ENCODE measurements around the gene AQP7. TPM values are rescaled to one million over a fixed set of nuclear protein-coding genes. Genes with fewer than 3 reads are reported as not detected.
A peak's percentile ranks its signal among the peaks of the same experiment; 100 is the strongest.
"Not testable (repeated sequence)": the region's sequence is repeated elsewhere in the genome, so short reads cannot be mapped to it uniquely, and the experiment has no call there.

The AQP7 gene
- total RNA-seq, 4 donors from 2014 or later = 2.7 to 20.7 (median 9.6) TPM

- DNase-seq (ENCODE audit: low spot score in 2 of 2) = peak in 1 of 2 donors; percentile 53
- no peak overlapping the region for H3K4me3 ChIP-seq (ENCODE audit: low read depth, poor library complexity, severe bottlenecking)
- intact Hi-C loops (cut with DNase I; ENCODE audit: low total_unique reads) = loop anchor here (10.0 kb wide), 1 partner anchor 89 kb away; no protein-coding TSS in a partner anchor
- no peak for TF ChIP-seq CTCF (IDR thresholded peaks at IDR 0.05)
- TF ChIP-seq POLR2A (IDR thresholded peaks at IDR 0.05) = no peak
- WGBS, 2 donors = 52 to 62% methylated on average over 15 of the region's 15 CpGs
These were observed 27.0 kb downstream of the AQP7 start for GRCh38 chr9:33375238-33375840.

- intact Hi-C loops (cut with DNase I; ENCODE audit: low total_unique reads) = loop anchor here (10.0 kb wide), 1 partner anchor 90 kb away; no protein-coding TSS in a partner anchor
- TF ChIP-seq POLR2A (IDR thresholded peaks at IDR 0.05) = no peak
- TF ChIP-seq CTCF (IDR thresholded peaks at IDR 0.05) = peak in 1 of 3 donors; percentile 54
- DNase-seq (ENCODE audit: low spot score in 2 of 2) = peak; percentile 74 to 91
- 62% methylated on average over 6 of the region's 6 CpGs for WGBS, 2 donors
- no peak overlapping the region for H3K4me3 ChIP-seq (ENCODE audit: low read depth, poor library complexity, severe bottlenecking)
These were observed 27.6 kb downstream of the AQP7 start for GRCh38 chr9:33374634-33375237.

- intact Hi-C loops (cut with DNase I; ENCODE audit: low total_unique reads) = loop anchor here (10.0 kb wide), 1 partner anchor 91 kb away; no protein-coding TSS in a partner anchor
- TF ChIP-seq POLR2A (IDR thresholded peaks at IDR 0.05) = no peak
- no peak for TF ChIP-seq CTCF (IDR thresholded peaks at IDR 0.05)
- no peak overlapping the region for H3K4me3 ChIP-seq (ENCODE audit: low read depth, poor library complexity, severe bottlenecking)
- DNase-seq (ENCODE audit: low spot score in 2 of 2) = peak in 1 of 2 donors; percentile 65
- 82 to 84% methylated on average over 9 of the region's 9 CpGs for WGBS, 2 donors
These were observed 28.2 kb downstream of the AQP7 start for GRCh38 chr9:33374190-33374589.

- intact Hi-C loops (cut with DNase I; ENCODE audit: low total_unique reads) = loop anchor here (10.0 kb wide), 1 partner anchor 92 kb away; no protein-coding TSS in a partner anchor
- 30 to 46% methylated on average over 4 of the region's 4 CpGs for WGBS, 2 donors
- TF ChIP-seq CTCF (IDR thresholded peaks at IDR 0.05) (no peak), POLR2A (IDR thresholded peaks at IDR 0.05) (no peak)
- no peak overlapping the region for H3K4me3 ChIP-seq (ENCODE audit: low read depth, poor library complexity, severe bottlenecking)
- peak in 1 of 2 donors; percentile 50 for DNase-seq (ENCODE audit: low spot score in 2 of 2)
These were observed 29.5 kb downstream of the AQP7 start for GRCh38 chr9:33372900-33373299.

- TF ChIP-seq CTCF (IDR thresholded peaks at IDR 0.05) = no peak
- no peak for TF ChIP-seq POLR2A (IDR thresholded peaks at IDR 0.05)
- WGBS, 2 donors = 81 to 88% methylated on average over 2 of the region's 2 CpGs
- intact Hi-C loops (cut with DNase I; ENCODE audit: low total_unique reads) = no loop called here
These were observed 35.3 kb downstream of the AQP7 start for GRCh38 chr9:33366979-33367480.

GRCh38 chr9:33364814-33365213 is 37.6 kb downstream of the AQP7 start:
- intact Hi-C loops (cut with DNase I; ENCODE audit: low total_unique reads); DNase-seq (ENCODE audit: low spot score in 2 of 2); H3K4me3 ChIP-seq (ENCODE audit: low read depth, poor library complexity, severe bottlenecking): not testable (repeated sequence)
- 92 to 96% methylated on average over 4 of the region's 4 CpGs for WGBS, 2 donors

More at GRCh38 chr9:33366979-33367480, 35.3 kb downstream of the AQP7 start:
- H3K4me3 ChIP-seq (ENCODE audit: low read depth, poor library complexity, severe bottlenecking) = no peak overlapping the region
- DNase-seq (ENCODE audit: low spot score in 2 of 2) = peak in 1 of 2 donors; percentile 63

Measured in lower leg skin (tissue), 4 donors.